ENCODE results near the gene STRIP1.
A peak's percentile ranks its signal among the peaks of the same experiment; 100 is the strongest.

Gene STRIP1

DNA sequence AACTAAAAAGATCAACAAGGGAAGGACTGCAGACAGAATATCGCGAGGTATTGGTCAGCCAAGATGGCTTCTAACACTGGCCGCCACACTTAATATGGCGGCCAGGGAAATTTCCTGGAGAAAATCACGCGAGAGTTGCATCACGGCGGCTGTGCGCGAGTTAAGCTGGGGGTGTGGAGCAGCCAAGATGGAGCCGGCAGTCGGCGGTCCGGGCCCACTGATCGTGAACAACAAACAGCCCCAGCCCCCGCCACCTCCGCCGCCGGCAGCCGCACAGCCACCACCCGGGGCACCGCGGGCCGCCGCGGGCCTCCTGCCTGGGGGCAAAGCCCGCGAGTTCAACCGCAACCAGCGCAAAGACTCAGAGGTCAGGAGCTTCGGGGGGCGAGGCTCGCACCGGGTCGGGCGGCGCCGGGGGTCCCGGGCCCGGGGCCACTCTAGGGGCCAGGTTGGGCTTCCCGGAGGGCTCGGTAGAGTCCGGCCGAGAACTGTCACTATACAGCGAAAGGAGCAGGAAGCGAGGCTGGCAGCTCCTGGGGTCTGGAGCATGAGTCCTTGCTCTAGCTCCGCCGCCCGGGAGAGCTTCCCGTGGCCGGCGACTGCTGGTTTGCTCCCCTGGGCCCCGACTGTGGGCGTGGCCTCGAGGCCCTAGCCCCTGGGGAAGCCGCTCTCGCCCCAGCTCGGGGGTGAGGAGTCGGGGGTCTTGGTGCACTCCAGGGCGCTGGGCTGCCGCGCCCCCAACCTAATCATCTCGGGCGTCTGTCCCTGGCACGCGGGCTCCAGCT is at the start of gene STRIP1:
Gene STRIP1 (plus strand): TSS at position 174 of the 785 bp plus-strand sequence. CDS start 14 bp downstream, at position 188.
- peak; percentile 97 for DNase-seq

- DNase-seq = no peak
Measured at GRCh38 chr1:109985247-109986053, 49.0 kb upstream of the STRIP1 start.

DNA sequence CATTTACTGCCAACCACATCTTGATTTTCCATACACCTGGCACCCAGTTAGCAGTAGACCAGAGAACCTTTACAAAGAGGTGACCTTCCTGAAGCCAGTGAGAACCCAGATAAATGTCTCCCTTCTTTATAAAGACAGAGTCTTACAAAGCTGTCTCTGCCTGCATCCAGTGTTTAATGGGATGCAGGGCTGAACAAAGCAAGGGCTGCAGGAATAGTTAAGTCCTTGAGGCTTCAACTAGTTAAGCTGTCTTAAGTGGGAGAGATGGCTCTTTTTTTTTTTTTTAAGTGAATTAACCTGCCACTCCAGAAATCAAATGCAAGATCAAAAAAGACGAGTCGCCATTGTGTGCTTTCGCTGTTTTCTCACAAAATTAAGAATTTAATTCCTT is 48.4 kb upstream of the STRIP1 start:
- no peak for DNase-seq

DNA sequence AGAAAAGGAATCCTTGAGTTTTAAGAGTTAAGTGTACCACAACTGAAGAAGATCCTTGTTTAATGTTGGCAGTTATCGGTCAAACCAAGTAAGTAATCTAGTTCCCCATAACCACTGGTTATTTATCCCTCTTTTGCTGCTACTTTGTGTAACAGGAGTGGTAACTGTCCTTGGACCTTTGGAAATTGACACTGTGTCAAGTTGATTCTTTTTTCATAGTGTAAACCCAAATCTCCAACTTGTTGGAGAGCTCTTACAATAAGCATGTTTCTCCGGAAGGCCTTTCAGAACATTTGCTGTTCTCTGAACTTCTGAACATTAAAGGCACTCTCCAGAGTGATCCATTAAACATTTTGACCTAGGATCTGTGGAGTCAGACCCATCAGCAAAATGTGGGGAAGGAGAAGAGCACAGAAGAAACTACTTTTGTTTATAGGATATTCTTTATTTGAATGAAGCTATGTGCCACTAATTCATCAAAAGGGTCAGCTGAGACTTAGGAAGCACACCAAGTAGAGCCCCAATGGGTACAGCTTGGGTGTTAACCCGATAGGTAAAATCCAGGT is 46.0 kb upstream of the STRIP1 start:
- DNase-seq = no peak

- peak; percentile 55 for DNase-seq
Measured at GRCh38 chr1:109989506-109990301, 44.7 kb upstream of the STRIP1 start.

DNA sequence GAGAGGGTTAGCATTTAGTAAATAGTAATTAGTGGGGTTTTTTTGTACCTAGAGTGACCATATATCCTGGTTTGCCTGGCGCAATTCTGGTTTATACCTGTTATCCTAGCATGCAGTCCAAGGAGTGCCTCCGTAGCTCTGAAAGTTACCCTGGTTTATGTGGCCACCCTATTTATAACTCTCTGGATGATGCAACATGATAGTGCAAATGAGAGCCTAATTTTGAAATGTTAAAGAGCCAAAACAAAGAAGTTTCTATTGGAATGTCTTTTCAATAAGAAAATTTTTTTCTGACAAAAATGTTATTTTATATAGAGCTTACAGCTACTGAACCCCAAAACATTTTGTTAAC is 44.1 kb upstream of the STRIP1 start:
- no peak for DNase-seq

DNA sequence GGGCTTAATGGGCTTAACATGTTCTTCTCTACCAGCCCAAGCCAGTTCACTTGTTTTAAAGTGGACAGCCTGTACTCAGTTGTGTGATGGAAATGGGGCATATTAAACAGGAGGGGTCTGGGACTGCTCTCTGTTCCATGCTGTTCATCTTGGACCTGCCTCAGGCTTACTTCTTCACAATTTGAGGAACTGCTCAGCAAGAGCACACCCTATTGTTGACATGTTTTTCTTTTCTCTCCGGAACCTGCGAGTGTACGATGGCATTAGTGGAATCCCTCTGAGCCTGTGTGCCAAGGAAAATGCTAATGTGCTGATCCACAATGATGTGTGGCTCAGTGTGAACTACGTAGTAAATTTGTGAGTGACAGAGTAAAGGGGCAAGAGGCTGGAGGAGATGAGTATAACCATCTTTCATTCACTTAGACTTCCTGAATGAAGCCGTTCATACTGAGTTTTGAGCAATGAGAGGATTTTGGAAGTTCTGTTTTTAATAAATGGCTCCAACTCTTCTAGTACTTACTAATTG is 43.0 kb upstream of the STRIP1 start:
- DNase-seq = no peak

DNA sequence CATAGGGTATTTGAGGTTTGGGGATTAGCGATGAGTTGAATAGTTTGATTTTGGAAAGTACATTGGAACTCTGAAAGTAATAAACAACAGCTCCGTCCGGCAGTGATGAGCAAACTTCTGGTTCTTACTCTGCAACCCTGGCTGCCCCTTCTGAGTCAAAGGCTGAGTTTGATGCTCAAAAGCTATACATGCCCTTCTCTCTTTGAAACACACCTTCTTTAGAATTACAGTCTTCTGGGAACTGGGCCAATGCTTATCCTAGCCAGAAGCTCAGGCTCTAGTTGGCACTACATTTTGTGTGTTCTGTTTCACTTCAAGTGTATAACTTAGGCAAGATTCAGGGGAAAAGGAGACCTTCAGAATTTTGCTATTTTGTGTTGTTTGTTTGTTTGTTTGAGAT is 40.5 kb upstream of the STRIP1 start:
- no peak for DNase-seq

DNA sequence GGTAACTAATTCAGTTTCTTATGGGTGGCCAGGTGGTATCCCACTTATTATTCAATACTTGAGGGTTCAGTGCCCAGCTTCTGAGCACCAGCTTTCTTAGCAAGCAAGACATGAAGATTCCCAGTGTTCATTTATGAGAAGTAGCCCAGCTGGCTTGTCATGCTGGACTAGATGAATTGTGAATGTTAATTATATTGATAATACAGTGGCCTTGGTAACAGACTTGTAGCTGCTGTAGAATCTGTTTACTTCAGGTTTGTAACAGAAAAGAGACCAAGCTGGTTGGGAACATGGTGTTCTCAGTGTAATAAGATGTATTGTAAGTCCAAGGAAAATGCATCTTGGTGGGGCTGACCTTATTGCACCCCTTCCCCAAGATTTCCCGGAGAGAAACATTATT is 39.8 kb upstream of the STRIP1 start:
- DNase-seq = no peak

- no peak for DNase-seq
Measured at GRCh38 chr1:109995536-109995935, 38.9 kb upstream of the STRIP1 start.

- peak; percentile 48 for DNase-seq
Measured at GRCh38 chr1:109996476-109996875, 37.9 kb upstream of the STRIP1 start.

DNA sequence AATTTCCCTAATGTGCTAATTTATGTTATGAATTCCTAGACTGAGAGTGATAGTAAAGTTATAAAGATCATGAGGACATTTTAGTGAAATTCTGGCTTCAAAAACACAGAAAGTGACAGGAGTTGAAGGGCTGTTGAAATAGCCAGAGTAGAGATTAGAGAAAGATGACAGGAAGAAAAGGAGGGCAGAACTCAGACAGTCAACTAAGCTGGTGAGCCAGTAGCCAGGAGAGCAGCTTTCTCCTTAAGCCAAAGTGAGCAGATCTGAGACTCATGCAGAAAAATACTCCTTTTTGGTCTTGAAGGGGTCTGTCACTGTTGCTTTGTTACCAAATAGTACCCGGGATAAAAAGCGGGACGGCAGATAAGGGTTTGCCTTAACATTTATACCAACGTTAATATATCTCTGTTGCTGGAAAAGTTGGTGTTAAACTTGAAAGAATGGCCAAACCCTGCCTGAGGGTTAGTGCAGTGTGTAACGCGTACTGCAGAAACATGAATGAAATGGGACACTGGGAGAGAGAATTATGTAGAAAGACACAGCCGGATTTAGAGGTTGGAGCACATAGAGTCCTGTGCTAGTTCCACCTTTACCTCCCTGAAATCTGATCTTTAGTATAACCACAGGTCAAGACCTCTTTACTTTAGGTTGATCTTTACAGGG is 37.1 kb upstream of the STRIP1 start:
- no peak for DNase-seq

DNA sequence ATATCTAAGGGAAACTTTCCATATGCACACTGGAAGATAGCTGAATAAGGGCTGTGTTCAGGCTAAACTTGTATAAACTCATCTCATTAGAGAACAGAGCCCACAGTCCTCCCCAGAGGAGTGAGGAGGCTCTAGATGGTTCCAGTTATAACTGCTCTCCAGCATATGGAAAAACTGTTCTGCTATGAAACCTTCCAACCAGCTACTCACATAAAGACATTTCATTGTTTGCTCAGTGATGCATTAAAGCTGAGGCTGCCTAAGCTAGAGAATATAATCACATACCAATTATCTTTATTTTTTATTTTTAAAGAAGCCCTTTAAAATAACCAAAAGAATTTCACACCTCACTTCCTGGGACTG is 36.6 kb upstream of the STRIP1 start:
- no peak for DNase-seq

DNA sequence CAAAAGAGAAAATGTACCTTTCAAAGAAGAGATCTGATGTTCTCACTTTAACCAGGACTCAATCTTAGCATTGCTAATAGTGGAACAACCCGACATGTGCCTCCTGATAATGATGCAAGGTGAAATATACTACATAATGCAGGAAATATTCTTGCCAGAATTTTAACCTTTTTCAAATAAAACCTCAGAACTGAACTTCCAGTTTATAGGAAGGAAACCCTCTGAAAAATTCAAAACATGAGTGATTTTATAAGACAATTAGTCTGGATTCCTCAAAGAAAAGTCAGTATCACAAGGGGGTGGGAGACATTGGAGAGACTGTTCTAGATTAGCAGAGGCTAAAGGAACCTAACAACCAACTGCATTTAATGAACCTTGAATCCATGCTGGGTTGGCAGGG is 31.7 kb upstream of the STRIP1 start:
- DNase-seq = peak; percentile 26

- peak; percentile 98 for DNase-seq
Measured at GRCh38 chr1:110003747-110004428, 30.5 kb upstream of the STRIP1 start.

DNA sequence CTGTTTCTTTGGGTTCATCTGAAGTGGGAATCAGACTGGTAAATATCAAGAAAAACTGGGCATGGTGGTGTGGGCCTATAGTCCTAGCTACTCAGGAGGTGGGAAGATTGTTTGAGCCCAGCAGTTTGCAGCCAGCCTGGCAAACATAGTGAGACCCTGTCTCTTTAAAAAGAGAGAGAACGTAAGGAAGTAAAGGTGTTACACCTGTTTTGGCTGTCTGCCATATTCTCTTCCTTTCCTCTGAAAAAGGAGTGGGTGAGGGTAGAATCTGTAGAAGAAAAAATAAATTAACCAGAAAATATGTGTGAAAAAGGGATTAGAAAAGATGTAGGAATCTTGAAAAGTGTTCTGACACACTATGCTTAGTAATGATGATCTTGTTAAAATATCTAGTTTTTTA is 29.8 kb upstream of the STRIP1 start:
- DNase-seq = no peak

GRCh38 chr1:110005971-110006370 is 28.5 kb upstream of the STRIP1 start:
- peak; percentile 34 for DNase-seq

GRCh38 chr1:110006516-110006915 is 27.9 kb upstream of the STRIP1 start:
- DNase-seq = no peak

DNA sequence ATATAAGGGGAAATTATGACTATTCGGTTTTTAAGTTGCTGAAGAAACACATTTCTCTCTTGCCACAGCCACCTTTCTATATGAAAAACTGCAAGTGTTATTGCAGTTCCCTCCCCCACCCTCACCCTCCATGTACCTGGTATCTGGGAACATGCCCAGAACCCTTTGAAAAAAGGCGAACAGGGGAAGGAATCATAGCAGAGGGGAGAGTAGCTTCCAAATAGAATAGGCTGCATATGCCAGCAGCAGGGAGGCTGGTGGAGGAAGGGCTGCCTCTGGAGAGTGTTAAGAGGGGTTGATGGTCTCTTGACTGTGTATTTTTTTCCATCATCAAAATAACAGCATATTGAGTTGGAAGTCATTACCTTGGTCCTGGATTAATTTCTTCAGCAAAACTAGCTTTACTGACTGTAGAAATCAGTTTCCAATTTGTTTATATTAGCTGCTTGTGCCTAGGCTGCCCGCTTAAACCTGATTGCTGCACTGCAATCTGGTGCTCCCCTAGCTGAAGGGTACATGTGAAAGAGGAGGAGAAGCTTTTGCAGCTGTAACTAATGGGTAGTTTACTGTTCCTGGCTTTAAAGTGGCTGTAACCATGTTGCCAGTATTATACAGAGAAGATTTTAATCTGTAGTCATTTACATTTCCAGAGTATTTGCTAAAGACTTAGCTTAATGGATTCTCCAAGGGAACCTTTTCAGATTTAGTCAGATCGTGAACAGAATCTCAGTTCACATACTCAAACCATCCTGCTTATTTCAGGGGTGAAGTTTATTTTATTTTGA is 27.2 kb upstream of the STRIP1 start:
- DNase-seq = no peak

- DNase-seq = no peak
Measured at GRCh38 chr1:110008971-110009565, 25.4 kb upstream of the STRIP1 start.

Measured in fibroblast of skin of right biceps (primary cell).